Jurkat, Clone E6-1 (cell line): ENCODE data around the gene HCAR2. TPM values are rescaled to one million over a fixed set of nuclear protein-coding genes. Genes with fewer than 3 reads are reported as not detected.
"Not testable (repeated sequence)": the region's sequence is repeated elsewhere in the genome, so short reads cannot be mapped to it uniquely, and the experiment has no call there.

ENCODE experiments used
- DNase-seq: peaks from one replicate; pipeline ENCODE4 v3.0.0-alpha.2; 2011; ENCODE audit warnings: low read depth, low spot score
- H3K4me3 ChIP-seq: 2 replicates; pipeline ENCODE4 v1.5.1; 2011; ENCODE audit warnings: mild to moderate bottlenecking, low read length, control low read depth, moderate library complexity
- polyA plus RNA-seq: library from polyadenylated mRNA; unstranded; fragments of >200 nt; gene quantifications from one replicate; pipeline ENCODE4 v1.2.1, GENCODE V29; 2012; ENCODE audit warnings: missing spikeins; ENCODE audit not compliant: insufficient read length, insufficient read depth

The HCAR2 gene
- polyA plus RNA-seq, result not detected

DNA sequence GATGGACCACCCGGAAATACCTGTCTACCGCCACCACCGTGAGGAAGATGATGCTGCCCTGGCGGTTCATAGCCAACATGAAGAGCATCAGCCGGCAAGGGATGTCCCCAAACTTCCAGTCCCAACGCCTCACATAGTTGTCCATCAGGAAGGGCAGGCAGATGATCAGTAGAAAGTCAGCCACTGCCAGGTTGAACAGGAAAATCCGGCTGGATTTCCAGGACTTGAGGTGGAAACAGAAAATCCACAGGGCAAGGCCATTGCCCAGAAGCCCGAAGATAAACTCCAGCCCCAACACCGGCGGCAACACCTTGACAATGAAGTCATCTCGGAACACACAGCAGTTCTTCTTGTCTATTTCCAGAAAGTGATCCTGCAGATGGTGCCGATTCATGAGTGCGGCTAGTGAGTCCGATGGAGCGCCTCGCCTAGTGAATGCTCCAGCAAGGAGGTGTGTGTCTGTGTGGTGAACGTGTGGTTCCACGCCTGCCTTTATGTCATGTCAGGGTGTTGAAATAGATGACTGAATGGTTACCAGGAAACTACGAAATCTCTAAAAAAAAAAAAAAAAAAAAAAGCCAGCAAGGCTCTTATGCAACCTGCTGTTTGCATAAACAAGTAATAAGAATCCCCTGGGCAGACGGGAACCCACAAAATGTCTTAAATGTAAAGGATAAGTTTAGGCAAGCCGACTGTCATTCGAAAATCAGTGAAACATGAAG is at the start of gene HCAR2:
TSS of gene HCAR2 (minus strand) at position 468 of the 722 bp plus-strand sequence. CDS start at position 394, 74 bp downstream.
- DNase-seq, result not testable (repeated sequence)

DNA sequence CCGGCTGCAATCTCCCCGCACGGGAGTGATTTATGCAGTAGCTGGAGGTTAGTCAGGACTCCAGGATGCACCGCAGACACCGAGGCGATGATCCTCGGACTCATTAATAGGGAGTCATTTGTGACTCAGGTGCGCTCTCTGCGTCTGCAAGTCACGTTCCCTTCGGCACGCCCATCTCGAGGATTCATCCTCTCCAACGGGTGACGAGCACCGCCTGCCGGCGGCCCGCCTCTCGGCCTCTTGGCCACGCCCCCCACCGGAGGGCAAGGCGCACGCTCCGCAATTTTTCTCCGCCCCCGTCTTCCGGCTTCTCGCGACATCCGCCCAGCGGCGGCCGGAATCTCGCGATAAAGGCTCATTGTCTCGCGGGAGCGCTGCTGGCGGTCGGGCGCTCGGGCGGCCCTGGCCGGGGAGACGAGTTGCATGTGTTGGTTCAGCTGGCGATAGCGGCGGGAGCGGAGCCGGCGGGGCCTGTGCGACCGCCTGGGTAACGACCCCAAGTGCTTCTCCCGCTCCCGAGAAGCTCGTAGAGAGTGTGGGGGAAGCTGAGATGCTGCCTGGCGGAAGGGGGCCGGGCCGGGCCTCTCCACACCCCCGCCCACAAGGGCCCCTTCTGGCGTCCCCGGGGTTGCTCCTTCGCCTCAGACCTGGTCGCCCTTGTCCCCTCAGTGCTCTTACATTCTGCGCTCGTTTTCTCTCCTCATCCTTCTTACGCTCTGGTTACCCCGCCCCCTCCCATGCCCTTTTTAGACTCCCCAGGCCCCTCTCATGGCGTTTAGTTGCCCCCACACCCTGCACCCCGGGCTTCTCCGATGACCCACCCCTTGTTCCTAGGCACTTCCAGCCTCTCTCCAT is 49.5 kb upstream of the HCAR2 start, which contains the start of gene DENR:
TSS of gene DENR (plus strand) at position 361 of the 855 bp plus-strand sequence. CDS start 878 bp downstream, outside the sequence.
- peak within 1 kb of the TSS; percentile 69 for H3K4me3 ChIP-seq
- peak; percentile 96 for DNase-seq

More for the DNA sequence above, at the start of gene HCAR2:
- H3K4me3 ChIP-seq, result not testable (repeated sequence)

DNA sequence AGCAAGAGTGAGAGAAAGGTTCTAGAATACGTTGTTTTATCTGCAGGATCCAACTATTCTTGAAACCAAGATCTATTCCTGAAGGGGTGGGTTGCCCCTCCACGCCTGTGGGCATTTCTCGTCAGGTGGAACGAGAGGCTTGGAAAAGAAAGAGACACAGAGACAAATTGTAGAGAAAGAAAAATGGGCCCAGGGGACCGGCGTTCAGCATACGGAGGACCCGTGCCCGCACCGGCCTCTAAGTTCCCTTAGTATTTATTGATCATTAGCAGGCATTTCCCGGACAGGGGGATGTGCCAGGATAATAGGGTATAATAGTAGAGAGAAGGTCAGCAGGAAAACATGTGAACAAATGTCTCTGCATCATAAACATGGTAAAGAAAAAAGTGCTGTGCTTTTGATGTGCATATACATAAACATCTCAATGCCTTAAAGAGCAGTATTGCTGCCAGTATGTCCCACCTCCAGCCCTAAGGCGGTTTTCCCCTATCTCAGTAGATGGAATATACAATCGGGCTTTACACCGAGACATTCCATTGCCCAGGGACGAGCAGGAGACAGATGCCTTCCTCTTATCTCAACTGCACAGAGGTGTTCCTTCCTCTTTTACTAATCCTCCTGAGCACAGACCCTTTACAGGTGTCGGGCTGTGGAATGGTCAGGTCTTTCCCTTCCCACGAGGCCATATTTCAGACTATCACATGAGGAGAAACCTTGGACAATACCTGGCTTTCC is 47.8 kb upstream of the HCAR2 start:
- not testable (repeated sequence) for DNase-seq, H3K4me3 ChIP-seq

DNA sequence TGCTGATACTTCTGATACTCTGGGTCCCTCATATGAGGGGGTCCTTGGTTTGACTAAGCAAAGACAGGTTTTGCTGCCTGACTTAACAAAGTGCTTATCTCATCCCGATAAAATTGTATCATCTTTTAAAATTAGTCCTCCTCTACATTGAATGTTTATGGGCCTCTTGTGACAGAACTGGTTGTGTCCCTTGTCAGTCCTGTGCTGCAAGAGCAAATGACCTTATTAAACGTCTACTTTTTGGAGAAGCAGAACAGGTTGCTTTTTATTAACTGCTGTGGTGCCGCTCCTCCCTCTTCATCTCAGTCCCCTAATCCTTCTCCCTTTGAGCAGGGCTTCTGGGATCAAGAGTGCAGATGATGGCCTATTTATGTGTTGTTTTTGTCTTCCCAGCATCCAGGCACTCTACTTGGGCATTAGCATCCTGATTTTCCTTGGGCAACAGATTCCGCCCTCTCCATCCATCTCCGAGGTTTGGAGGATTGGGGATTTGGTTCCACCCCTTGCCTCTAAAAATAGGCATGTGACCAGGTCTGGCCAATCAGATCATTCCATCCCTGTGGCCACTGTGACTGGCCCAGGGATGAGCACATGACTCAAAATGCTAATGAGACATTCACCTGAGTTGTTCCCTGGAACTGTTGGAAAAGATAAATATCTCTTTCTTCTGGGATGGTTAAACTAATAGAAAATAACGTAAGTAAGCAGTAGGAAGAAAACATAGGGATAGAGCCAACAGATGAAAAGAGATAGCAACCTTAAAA is 46.6 kb upstream of the HCAR2 start:
- H3K4me3 ChIP-seq, result no peak overlapping the region
- no peak for DNase-seq

DNA sequence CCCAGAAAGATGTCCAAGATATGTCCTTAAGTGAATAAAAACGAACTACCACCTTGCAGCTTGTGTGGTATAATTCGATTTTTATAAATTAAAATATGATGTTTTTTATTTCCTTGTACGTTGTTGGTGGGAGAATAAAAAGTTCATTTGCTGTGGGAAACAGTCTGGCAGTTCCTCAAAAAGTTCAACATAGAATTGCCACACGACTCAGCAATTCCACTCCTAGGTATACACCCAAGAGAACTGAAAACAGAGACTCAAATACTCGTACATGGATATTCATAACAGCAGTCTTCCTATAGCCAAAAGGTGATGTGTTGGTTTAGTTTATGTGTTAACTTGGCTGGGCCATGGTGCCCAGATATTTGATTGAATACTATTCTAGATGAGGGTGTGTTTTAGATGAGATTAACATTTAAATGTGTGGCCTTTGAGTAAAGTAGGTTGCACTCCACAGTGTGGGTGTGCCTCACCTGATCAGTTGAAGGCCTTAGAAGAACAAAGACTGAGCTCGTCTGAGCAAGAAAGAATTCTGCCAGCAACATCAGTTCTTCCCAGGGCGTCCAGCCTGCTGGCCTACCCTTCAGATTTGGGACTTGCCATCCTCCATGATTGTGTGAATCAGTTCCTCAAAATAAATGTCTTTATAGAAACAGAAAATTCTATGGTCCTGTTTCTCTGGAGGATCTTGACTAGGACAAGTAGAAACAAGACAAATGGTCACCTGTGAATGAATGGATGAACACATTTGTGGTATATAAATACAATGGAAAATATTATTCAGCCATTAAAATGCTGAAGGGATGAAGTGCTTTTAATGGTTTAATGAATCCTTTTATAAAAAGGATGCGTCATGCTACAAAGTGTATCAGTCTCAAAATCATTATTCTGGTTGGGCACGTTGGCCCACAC is 44.3 kb upstream of the HCAR2 start:
- DNase-seq, result no peak

DNA sequence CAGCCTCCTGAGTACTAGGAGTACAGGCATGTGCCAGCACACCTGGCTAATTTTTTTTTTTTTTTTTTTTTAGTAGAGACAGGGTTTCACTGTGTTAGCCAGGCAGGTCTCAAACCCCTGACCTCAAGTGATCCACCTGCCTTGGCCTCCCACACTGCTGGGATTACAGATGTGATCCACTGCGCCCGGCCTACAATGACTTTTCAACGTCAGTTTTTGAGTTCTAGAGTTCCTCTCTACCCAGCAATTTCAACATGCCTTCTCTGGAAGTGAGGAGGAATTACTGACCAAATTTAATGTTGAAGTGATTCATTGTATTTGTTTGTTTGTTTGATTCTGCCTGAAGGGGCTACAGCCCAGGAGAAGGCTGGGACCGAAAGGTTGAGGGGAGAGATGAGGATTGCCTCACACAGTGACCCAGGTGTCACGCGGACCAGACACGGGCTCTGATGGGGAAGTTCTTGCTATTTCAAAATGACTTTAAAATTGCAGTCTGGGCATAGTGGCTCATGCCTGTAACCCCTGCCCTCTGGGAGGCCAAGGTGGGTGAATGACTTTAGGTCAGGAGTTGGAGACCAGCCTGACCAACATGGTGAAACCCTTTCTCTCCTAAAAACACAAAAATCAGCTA is 40.9 kb upstream of the HCAR2 start:
- DNase-seq, result no peak

More for the DNA sequence above, 44.3 kb upstream of the HCAR2 start:
- H3K4me3 ChIP-seq, result no peak overlapping the region

DNA sequence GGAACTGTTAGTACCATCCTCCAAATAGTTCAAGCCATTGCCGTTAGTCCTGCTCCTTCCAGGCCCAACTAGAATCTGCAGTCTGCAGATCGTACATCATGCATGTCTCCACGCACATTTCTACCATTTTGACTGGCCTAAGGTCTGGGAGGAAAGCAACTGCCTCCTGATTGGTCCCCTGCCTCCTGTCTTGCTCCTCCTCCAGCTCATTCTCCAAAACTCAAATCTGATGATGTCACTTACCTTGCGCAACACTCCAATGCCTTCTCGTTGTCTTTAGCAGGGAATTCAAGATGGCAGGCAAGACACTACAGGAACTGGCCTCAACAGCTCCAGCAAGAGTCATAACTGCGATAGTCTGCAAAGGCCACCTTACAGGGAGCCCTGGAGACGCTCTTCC is 37.2 kb upstream of the HCAR2 start:
- no peak for DNase-seq
- no peak overlapping the region for H3K4me3 ChIP-seq

More for the DNA sequence above, 40.9 kb upstream of the HCAR2 start:
- no peak overlapping the region for H3K4me3 ChIP-seq

DNA sequence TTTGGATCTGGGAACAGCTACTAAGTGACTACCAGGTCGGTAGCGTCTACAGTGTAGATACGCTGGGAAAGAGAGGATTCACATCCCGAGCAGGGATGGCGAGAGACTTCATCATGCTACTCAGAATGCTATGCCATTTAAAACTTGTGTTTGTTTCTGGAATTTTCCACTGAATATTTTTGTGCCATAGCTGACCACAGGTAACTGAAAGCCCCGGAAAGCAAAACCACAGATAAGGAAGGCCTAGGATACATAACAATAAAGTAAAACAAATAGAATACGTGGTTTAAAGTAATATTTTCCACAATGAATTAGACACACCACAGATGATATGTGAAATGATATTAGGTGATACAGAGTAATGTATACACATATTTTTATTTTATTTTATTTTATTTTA is 35.4 kb upstream of the HCAR2 start:
- no peak overlapping the region for H3K4me3 ChIP-seq
- no peak for DNase-seq

DNA sequence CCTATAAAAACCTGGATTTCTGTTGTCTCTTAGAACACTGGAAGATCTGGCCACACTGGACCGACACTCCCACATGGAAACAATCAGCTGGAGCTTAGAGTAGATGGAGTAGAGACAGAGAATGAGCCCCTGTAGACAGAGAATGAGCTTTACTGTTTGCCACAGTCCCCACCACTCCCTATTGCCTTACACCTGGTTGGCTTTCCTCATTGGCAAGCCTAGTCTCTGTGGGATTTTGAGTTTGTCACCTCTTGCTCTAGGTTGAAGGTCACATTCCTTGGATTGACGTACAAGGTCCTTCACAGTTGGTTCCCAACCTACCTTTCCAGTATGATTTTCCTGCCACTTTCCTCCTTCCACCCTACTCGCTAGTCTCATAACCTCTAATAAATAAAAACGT is 29.5 kb upstream of the HCAR2 start:
- DNase-seq, result no peak
- H3K4me3 ChIP-seq, result no peak overlapping the region

DNA sequence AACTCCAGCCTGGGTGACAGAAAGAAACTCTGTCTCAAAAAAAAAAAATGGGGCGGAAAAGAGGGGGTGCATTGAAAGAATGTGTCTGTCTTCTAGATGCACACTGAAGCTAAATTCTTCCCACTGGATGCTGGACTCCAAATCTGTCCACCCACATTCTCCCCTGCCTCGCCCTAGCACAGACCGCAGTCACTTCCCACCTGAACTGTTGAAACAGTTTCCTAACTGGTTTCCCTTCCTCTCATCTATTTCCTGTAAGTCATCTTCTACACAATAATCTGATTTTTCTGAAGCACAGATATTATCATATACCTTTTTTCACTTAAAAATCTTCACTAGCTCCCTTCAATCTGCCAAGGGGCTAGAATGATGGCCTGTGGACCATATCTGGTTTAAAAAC is 29.0 kb upstream of the HCAR2 start:
- no peak overlapping the region for H3K4me3 ChIP-seq
- DNase-seq, result peak; percentile 60

DNA sequence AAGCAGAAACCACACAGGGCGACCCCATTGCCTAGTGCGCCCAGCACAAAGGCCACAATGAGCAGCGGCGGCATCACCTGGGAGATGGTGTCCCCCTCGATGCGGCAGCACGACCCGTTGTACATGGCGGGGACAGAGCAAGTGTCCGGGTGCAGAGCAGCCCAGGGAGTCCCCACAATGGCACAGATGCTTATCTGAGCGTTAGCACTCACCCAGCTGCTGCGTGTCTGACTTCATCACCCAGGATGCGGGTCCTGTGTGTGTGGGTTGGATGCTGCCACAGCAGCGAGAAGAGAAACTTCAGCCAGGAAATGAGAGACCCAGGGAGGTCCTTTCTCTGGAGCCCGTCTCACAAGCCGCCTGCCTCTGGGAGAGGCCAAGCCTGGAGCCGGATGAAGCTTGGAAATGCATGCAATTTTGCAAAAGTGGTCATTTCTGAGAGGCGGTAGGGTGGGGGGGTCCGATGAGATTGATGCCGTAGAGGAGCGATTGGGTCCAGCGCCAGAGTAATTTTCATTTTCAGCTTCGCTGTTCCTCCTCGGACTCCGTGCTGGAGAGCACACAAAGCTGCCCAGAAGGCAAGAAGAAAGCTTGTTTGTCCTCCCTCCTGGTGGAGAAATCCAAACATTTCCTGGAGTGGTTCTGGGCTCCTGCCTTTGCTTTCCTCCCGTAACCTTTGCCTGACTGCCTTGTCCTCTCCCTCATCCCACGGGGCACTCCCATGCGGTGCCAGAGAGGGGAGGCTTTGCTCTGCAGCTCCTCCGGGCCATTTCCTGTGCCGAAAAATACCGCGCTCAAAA is 27.3 kb upstream of the HCAR2 start, which contains the start of gene HCAR1:
TSS of gene HCAR1 (minus strand) at position 630 of the 800 bp plus-strand sequence. CDS start at position 125, 505 bp downstream.
- peak within 1 kb of the TSS; percentile 22 for H3K4me3 ChIP-seq
- peak; percentile 80 for DNase-seq

DNA sequence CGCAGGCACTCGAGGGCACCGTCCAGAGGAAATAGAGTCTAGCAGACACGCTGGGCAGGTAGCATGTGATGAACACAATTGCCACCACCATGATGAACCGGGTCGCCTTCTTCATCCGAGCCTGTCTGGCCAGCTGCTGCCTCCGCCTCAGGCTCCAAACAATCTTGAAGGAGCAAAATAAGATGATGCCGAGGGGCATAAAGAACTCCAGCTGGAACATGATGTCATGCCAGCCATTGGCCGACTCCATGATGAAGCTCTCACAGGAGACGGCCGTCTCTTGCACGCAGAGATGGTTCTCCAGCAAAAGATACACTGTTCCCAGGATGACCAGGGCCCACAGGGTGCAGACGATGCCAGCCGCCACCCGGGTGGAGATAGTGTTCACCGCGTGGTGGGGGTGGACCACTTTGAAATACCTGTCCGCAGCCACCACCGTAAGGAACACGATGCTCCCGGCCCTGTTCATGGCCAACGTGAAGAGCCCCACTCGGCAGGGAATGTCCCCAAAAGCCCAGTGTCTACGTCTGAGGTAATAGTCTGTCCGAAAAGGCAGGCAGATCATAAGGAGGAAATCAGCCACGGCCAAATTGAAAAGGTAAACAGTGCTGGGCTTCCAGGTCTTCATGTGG is 26.5 kb upstream of the HCAR2 start:
- no peak for DNase-seq
- peak overlapping the region; percentile 22 for H3K4me3 ChIP-seq

DNA sequence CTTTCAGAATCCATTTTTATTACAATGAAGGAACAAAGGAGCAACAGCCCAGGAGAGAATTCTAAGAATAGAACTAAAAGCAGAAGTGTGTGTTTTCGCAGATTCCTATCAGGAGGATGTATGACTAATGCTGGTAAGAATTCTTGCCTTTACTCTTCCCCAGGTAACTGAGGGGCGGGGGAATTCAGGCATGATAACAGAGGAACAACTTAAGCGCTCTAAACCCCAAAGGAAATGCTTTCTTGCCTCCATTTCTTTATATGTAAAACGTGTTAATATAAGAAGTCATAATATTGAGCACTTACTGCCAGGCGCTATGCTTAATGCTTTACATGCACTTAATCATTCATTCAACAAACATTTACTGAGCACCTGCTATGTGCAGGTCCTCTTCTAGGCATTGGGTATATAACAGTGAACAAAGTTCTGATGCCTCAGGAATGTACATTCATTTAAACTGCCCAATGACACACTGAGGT is 23.0 kb upstream of the HCAR2 start:
- H3K4me3 ChIP-seq, result no peak overlapping the region
- DNase-seq, result no peak

DNA sequence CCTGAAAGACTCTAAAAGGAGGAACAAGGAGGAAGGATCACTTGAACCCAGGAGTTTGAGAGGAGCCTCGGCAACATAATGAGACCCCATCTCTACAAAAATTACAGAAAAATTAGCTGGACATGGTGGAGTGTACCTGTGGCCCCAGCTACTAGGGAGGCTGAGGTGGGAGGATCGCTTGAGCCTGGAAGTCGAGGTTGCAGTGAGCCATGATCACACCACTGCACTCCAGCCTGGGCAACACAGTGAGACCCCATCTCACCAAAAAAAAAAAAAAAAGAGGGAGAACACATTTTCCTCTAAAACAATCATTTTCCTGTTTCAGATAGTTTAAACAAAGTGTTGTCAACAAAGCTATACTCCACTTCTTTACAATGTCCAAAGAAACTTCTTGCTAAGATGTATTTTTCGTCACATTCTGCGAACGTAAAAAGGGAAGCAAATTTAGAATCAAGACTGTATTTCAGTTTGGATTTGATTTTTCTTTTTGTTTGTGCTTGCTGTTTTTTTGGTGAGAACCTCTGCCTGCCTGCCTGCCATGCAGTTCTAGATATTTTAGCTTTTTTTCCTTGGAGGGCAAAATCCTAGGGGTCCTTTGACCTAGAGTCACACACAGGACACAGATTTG is 22.4 kb upstream of the HCAR2 start:
- H3K4me3 ChIP-seq, result no peak overlapping the region
- DNase-seq, result no peak

DNA sequence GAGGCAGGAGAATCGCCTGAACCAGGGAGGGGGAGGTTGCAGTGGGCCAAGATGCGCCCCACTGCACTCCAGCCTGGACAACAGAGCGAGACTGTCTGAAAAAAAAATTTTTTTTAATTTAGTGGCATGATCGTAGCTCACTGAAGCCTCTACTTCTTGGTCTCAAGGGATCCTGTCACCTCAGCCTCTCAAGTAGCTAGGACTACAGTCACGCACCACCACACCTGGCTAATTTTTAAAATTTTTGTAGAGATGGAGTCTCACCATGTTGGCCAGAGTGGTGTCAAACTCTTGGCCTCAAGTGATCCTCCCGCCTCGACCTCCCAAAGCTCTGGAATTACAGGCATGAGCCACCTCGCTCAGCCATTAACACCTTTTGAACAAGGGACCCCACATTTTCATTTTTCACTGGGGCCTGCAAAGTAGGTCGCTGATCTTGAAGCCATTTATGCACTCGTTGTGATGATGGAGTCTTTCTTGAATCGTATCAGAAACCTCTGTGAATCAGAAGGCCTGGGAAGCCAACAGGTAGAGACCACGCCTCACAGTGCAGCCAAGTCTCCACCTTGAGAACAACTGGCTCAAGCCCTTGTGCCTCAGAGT is 21.6 kb upstream of the HCAR2 start:
- H3K4me3 ChIP-seq, result no peak overlapping the region
- no peak for DNase-seq
